Mammary epithelial cell (primary cell): ENCODE data around the gene BTLA.

Experiments
- CTCF ChIP-seq, 2 donors: IDR thresholded peaks in 1 of 2; conservative IDR thresholded peaks in 1 of 2; 2 replicates each; pipeline ENCODE4 v1.5.1; 2011 to 2012; ENCODE audit warnings: inconsistent platforms in 2 of 2, low read length in 2 of 2, mild to moderate bottlenecking in 2 of 2, control low read depth in 1 of 2, low read depth in 1 of 2; ENCODE audit not compliant: insufficient read depth in 1 of 2; ENCODE audit errors: extremely low read depth in 1 of 2
- EZH2 ChIP-seq: IDR thresholded peaks from 2 replicates; pipeline ENCODE4 v1.6.1; 2012; ENCODE audit warnings: low read length, inconsistent platforms, borderline replicate concordance

DNA sequence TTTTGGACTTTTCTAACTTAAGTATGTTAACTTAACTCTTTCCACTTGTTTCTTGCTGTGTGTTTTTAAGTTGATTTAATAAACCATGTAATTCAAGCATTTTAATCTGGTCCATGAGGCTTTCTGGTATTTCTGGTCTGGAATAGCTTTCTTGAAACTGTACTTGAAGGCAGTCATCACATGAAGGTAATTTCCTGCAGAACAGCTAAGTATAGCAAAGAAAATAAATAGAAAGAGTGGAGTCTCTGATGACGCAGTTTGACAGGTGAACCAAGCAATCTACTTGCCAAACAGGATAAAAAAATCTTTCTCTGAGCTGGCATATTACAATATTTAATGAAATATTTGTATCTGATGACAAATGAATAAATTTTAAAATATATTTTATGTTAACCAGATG lies 74.9 kb downstream of the BTLA start:
- TF ChIP-seq CTCF (conservative IDR thresholded peaks at IDR 0.05 in 1 of 2, IDR thresholded peaks at IDR 0.05 in 1 of 2; ENCODE audit: extremely low read depth in 1 of 2, insufficient read depth in 1 of 2, low read depth in 1 of 2, low read length in 2 of 2), result no peak
- TF ChIP-seq EZH2, result no peak
